Effector memory CD8-positive, alpha-beta T cell (primary cell): ENCODE results near the gene ARHGAP10.

Experiments
- ATAC-seq: fragments of 150-1000 bp; cut with Tn5 transposase; replicated peaks from 2 replicates; pipeline ENCODE4 v1.10.0; 2021; ENCODE audit warnings: mild to moderate bottlenecking, moderate library complexity
- DNase-seq, 3 experiments: peaks; one replicate each; pipeline ENCODE4 v3.0.0; 2021
- H3K27ac Mint-ChIP-seq, 2 donors: one replicate each; pipeline ENCODE4 v1.8.0; 2022; ENCODE audit warnings: mild to moderate bottlenecking in 2 of 2, mixed read lengths in 2 of 2, moderate library complexity in 2 of 2
- H3K27me3 Mint-ChIP-seq, 2 donors: one replicate each; pipeline ENCODE4 v1.8.0; 2022; ENCODE audit warnings: mixed read lengths in 2 of 2
- H3K36me3 Mint-ChIP-seq: one replicate; pipeline ENCODE4 v1.8.0; 2022; ENCODE audit warnings: mild to moderate bottlenecking, moderate library complexity, mixed read lengths; ENCODE audit not compliant: insufficient read depth
- H3K4me1 Mint-ChIP-seq, 2 donors: one replicate each; pipeline ENCODE4 v1.8.0; 2022; ENCODE audit warnings: low read depth in 2 of 2, mixed read lengths in 2 of 2
- H3K4me3 Mint-ChIP-seq, 2 donors: one replicate each; pipeline ENCODE4 v1.8.0; 2022; ENCODE audit warnings: mild to moderate bottlenecking in 2 of 2, mixed read lengths in 2 of 2, moderate library complexity in 2 of 2
- H3K9me3 Mint-ChIP-seq, 2 donors: one replicate each; pipeline ENCODE4 v1.8.0; 2022; ENCODE audit warnings: mixed read lengths in 2 of 2

ARHGAP10 gene

GRCh38 chr4:147820975-147821374 is 89.1 kb downstream of the ARHGAP10 start:
- Mint-ChIP-seq H3K4me3 (no peak overlapping the region), H3K27me3 (no peaks in the 10 kb centered on the region), H3K27ac (peak overlapping the region in 1 of 2 donors; percentile 6), H3K9me3 (no peaks in the 10 kb centered on the region), H3K36me3 (peaks cover 3% of the 10 kb centered on the region), H3K4me1 (peaks cover 17 to 28% of the 10 kb centered on the region in 2 donors)
- no peak for DNase-seq
- ATAC-seq: no peak

GRCh38 chr4:147821555-147821954 is 89.7 kb downstream of the ARHGAP10 start:
- DNase-seq: peak in 1 of 3 experiments; percentile 3
- ATAC-seq: peak; percentile 80
- H3K4me1 Mint-ChIP-seq: peaks cover 12 to 23% of the 10 kb centered on the region in 2 donors
- no peak overlapping the region for H3K4me3 Mint-ChIP-seq
- H3K27me3 Mint-ChIP-seq: no peaks in the 10 kb centered on the region
- H3K27ac Mint-ChIP-seq: peak overlapping the region in 1 of 2 donors; percentile 6
- H3K36me3 Mint-ChIP-seq: peaks cover 3% of the 10 kb centered on the region
- no peaks in the 10 kb centered on the region for H3K9me3 Mint-ChIP-seq

GRCh38 chr4:147822128-147822527 is 90.2 kb downstream of the ARHGAP10 start:
- no peak overlapping the region for H3K4me3 Mint-ChIP-seq
- no peaks in the 10 kb centered on the region for H3K27me3 Mint-ChIP-seq
- DNase-seq: no peak
- no peaks in the 10 kb centered on the region for H3K9me3 Mint-ChIP-seq
- peaks cover 12 to 23% of the 10 kb centered on the region in 2 donors for H3K4me1 Mint-ChIP-seq
- peaks cover 3% of the 10 kb centered on the region for H3K36me3 Mint-ChIP-seq
- H3K27ac Mint-ChIP-seq: peak overlapping the region in 1 of 2 donors; percentile 6
- no peak for ATAC-seq

DNA sequence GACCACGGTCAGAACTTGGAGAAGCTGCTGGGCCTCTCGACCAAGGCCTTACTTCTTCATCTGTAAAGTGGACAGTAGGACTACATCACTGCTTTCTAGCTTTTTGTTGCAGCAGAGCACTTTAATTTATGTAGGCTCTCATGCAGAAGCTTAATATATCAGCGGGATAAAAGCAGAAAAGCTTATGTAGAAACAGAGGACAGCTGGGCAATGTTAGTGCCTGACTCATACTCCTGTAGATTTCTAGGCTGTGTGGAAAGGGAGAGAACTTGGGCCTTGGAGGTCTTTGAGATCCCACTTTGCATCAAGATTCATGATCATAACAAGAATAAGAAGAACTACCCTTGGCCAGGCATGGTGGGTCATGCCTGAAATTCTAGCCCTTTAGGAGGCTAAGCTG is 91.2 kb downstream of the ARHGAP10 start:
- H3K4me3 Mint-ChIP-seq: no peak overlapping the region
- H3K36me3 Mint-ChIP-seq: peaks cover 3% of the 10 kb centered on the region
- peaks cover 9 to 23% of the 10 kb centered on the region in 2 donors for H3K4me1 Mint-ChIP-seq
- DNase-seq (no peak), ATAC-seq (no peak)
- no peaks in the 10 kb centered on the region for H3K9me3 Mint-ChIP-seq
- H3K27me3 Mint-ChIP-seq: no peaks in the 10 kb centered on the region
- H3K27ac Mint-ChIP-seq: peak overlapping the region in 1 of 2 donors; percentile 6

DNA sequence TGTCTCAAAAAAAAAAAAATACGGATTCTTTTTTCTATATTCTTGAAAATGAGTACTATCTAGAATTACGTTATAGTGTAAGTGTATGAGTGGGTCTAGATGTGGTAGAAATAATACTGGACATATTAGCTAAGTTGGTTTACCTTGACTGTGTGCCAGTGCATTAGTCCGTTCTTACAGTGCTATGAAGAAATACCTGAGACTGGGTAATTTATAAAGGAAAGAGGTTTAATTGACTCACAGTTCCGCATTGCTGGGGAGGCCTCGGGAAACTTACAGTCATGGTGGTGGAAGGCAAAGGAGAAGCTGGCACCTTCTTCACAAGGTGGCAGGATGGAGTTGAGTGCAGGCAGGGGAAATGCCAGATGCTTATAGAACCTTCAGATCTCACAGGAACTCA is 92.4 kb downstream of the ARHGAP10 start:
- peak overlapping the region in 1 of 2 donors; percentile 27 for H3K4me3 Mint-ChIP-seq
- ATAC-seq: no peak
- H3K4me1 Mint-ChIP-seq: peaks cover 9 to 23% of the 10 kb centered on the region in 2 donors
- H3K27ac Mint-ChIP-seq: peak overlapping the region in 1 of 2 donors; percentile 66
- no peaks in the 10 kb centered on the region for H3K9me3 Mint-ChIP-seq
- H3K27me3 Mint-ChIP-seq: no peaks in the 10 kb centered on the region
- DNase-seq: no peak
- H3K36me3 Mint-ChIP-seq: peaks cover 3% of the 10 kb centered on the region

GRCh38 chr4:147824884-147825283 is 93.0 kb downstream of the ARHGAP10 start:
- no peaks in the 10 kb centered on the region for H3K9me3 Mint-ChIP-seq
- H3K27ac Mint-ChIP-seq: peak overlapping the region in 1 of 2 donors; percentile 66
- H3K4me1 Mint-ChIP-seq: peaks cover 13 to 27% of the 10 kb centered on the region in 2 donors
- no peaks in the 10 kb centered on the region for H3K36me3 Mint-ChIP-seq
- peak overlapping the region in 1 of 2 donors; percentile 27 for H3K4me3 Mint-ChIP-seq
- peak; percentile 33 for ATAC-seq
- DNase-seq: no peak
- H3K27me3 Mint-ChIP-seq: no peaks in the 10 kb centered on the region

DNA sequence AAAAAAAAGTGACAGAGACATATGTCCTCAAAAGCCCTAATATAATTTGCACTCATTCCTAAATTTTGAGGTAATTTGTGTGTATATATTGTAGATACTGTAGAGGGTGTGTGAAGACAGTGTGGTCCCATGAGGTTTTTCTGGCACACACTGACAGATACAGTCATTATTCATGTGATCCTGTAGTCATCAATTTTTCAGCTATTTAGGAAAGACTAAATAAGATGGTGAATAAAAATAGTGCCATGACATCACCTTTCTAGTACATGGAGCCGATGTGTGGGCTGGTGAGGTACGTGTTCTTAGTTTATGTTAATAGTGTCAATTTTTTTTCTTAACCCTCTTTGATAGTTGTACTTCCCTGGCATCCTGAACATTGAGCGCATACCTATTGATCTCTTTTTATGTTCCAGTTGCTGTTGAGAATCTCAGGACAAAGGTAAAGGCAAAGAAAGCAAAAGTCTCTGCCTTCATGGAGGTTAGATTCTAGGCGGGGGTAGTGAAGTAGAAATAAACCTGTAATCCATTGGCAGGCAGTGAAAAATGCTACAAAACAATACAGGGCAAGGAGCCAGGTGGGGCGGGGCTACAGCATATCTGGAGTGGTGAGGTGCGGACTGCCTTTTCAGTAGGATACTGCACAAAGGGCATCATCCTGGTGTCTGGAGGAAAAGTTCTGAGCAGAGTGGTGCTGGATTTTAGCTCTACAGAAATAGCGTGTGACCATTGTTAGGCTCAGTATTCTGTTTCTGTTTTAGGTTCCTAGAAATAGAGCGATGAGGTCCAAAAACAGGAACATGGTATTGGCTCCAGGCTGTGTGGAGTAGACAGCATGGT is 93.8 kb downstream of the ARHGAP10 start:
- no peaks in the 10 kb centered on the region for H3K27me3 Mint-ChIP-seq
- no peaks in the 10 kb centered on the region for H3K36me3 Mint-ChIP-seq
- no peak overlapping the region for H3K4me3 Mint-ChIP-seq
- peaks cover 14 to 27% of the 10 kb centered on the region in 2 donors for H3K4me1 Mint-ChIP-seq
- no peak overlapping the region for H3K27ac Mint-ChIP-seq
- DNase-seq: no peak
- no peak for ATAC-seq
- no peaks in the 10 kb centered on the region for H3K9me3 Mint-ChIP-seq

GRCh38 chr4:147826288-147826646 is 94.4 kb downstream of the ARHGAP10 start:
- H3K27ac Mint-ChIP-seq: peak overlapping the region in 1 of 2 donors; percentile 24
- ATAC-seq: no peak
- peaks cover 13 to 26% of the 10 kb centered on the region in 2 donors for H3K4me1 Mint-ChIP-seq
- no peak overlapping the region for H3K4me3 Mint-ChIP-seq
- no peaks in the 10 kb centered on the region for H3K27me3 Mint-ChIP-seq
- DNase-seq: no peak
- no peaks in the 10 kb centered on the region for H3K9me3 Mint-ChIP-seq
- no peaks in the 10 kb centered on the region for H3K36me3 Mint-ChIP-seq

- H3K36me3 Mint-ChIP-seq: no peaks in the 10 kb centered on the region
- DNase-seq: no peak
- no peaks in the 10 kb centered on the region for H3K27me3 Mint-ChIP-seq
- no peak overlapping the region for H3K4me3 Mint-ChIP-seq
- H3K9me3 Mint-ChIP-seq: no peaks in the 10 kb centered on the region
- no peak for ATAC-seq
- H3K27ac Mint-ChIP-seq: peak overlapping the region in 1 of 2 donors; percentile 4
- H3K4me1 Mint-ChIP-seq: peaks cover 11 to 22% of the 10 kb centered on the region in 2 donors
Observed at GRCh38 chr4:147828331-147828905, 96.5 kb downstream of the ARHGAP10 start.

- Mint-ChIP-seq H3K4me3 (no peak overlapping the region), H3K27ac (peak overlapping the region in 1 of 2 donors; percentile 36), H3K4me1 (peaks cover 19 to 28% of the 10 kb centered on the region in 2 donors), H3K9me3 (no peaks in the 10 kb centered on the region), H3K36me3 (no peaks in the 10 kb centered on the region), H3K27me3 (no peaks in the 10 kb centered on the region)
- DNase-seq: no peak
- ATAC-seq: no peak
Observed at GRCh38 chr4:147829401-147830101, 97.7 kb downstream of the ARHGAP10 start.

GRCh38 chr4:147830102-147830463 is 98.2 kb downstream of the ARHGAP10 start:
- peaks cover 0 to 2% of the 10 kb centered on the region in 2 donors for H3K9me3 Mint-ChIP-seq
- peaks cover 21 to 28% of the 10 kb centered on the region in 2 donors for H3K4me1 Mint-ChIP-seq
- no peaks in the 10 kb centered on the region for H3K27me3 Mint-ChIP-seq
- DNase-seq (no peak), ATAC-seq (no peak)
- peak overlapping the region in 1 of 2 donors; percentile 36 for H3K27ac Mint-ChIP-seq
- no peak overlapping the region for H3K4me3 Mint-ChIP-seq
- no peaks in the 10 kb centered on the region for H3K36me3 Mint-ChIP-seq

DNA sequence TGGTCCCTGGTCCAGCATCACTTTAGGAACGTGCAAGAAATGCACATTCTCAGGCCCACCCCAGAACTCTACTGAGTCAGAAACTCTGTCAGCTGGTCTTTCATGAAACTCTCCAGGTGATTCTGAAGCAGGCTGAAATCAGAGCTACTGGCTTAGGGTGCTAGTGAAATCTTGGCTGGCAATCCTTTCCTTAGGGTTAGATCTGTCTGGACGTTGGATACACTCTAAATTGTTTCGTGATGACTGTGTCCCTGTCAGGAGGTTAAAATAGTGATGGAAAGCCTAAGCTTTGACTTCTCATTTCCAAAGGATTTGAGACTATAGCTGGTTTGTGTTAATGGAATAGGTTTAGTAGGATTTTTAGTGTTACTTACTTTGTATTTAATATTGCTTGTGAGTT is 99.1 kb downstream of the ARHGAP10 start:
- ATAC-seq: no peak
- H3K27ac Mint-ChIP-seq: no peak overlapping the region
- DNase-seq: no peak
- no peak overlapping the region for H3K4me3 Mint-ChIP-seq
- no peaks in the 10 kb centered on the region for H3K27me3 Mint-ChIP-seq
- H3K9me3 Mint-ChIP-seq: peaks cover 0 to 2% of the 10 kb centered on the region in 2 donors
- no peaks in the 10 kb centered on the region for H3K36me3 Mint-ChIP-seq
- peaks cover 26 to 33% of the 10 kb centered on the region in 2 donors for H3K4me1 Mint-ChIP-seq

DNA sequence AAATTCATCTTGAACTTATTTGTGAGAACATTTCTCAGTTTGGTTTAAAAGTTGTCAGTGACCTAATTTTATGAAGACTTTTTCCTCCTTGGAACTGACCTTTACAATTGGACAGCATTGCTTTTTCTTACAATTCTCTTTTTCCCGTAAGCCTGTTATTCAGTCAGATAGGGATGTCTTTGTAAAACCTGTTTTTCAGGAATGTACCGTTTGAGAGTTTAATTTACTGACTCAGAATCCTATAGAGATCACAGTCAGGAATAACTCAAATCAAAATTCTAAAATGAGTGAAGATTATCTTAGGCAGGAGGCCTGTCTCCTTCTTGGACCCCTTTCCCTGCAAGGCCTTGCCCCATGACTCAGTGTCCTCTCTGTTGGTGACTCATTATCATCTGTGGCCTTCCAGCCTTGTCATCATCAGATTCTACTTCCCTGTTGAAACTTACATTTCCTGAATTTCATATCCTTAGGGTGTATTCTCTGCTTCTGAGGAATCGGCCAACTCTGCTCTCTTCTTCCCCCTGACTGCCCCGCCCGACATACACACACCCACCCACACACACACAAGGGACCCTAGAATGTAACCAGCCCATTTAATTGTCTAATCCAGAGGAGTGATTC is 99.8 kb downstream of the ARHGAP10 start:
- Mint-ChIP-seq H3K36me3 (no peaks in the 10 kb centered on the region), H3K4me3 (no peak overlapping the region), H3K27ac (no peak overlapping the region), H3K4me1 (peaks cover 29 to 40% of the 10 kb centered on the region in 2 donors), H3K9me3 (peaks cover 0 to 2% of the 10 kb centered on the region in 2 donors), H3K27me3 (no peaks in the 10 kb centered on the region)
- no peak for DNase-seq
- no peak for ATAC-seq
